HepG2 (cell line): Measurements from ENCODE around the gene ATP2A3. TPM values are rescaled to one million over a fixed set of nuclear protein-coding genes. Genes with fewer than 3 reads are reported as not detected.

Source experiments
- KDM5A ChIP-seq: fragments of 200-600 bp; sonication (generic); IDR thresholded peaks from 2 replicates; pipeline ENCODE4 v1.7.0; 2018; ENCODE audit warnings: antibody characterized with exemption, mild to moderate bottlenecking, low read length, borderline replicate concordance
- KLF6 ChIP-seq: IDR thresholded peaks from 2 replicates; pipeline ENCODE4 v1.8.0; 2016; ENCODE audit warnings: missing biosample characterization, missing genetic modification reagents
- KLF9 ChIP-seq: IDR thresholded peaks from 2 replicates; pipeline ENCODE4 v1.6.1; 2016; ENCODE audit warnings: low read depth
- MYC ChIP-seq: sonication (generic); formaldehyde crosslinking; IDR thresholded peaks from 2 replicates; pipeline ENCODE4 v1.9.0; 2021; ENCODE audit warnings: missing genetic modification reagents, borderline replicate concordance
- RAD21 ChIP-seq: fragments of 450-650 bp; formaldehyde crosslinking; IDR thresholded peaks from 2 replicates; pipeline ENCODE4 v1.5.0; 2020; ENCODE audit warnings: mild to moderate bottlenecking
- STAT6 ChIP-seq: sonication (generic); formaldehyde crosslinking; IDR thresholded peaks from 2 replicates; pipeline ENCODE4 v1.4.0; 2020; ENCODE audit warnings: missing genetic modification reagents, mild to moderate bottlenecking, borderline replicate concordance
- TFE3 ChIP-seq: IDR thresholded peaks from 2 replicates; pipeline ENCODE4 v1.6.1; 2016
- WIZ ChIP-seq: sonication (generic); formaldehyde crosslinking; IDR thresholded peaks from 2 replicates; pipeline ENCODE4 v1.5.1; 2020; ENCODE audit warnings: mild to moderate bottlenecking, missing genetic modification reagents
- ZNF235 ChIP-seq: sonication (generic); formaldehyde crosslinking; IDR thresholded peaks from 2 replicates; pipeline ENCODE4 v1.8.1; 2023; ENCODE audit warnings: mild to moderate bottlenecking, missing genetic modification reagents, borderline replicate concordance
- ZNF678 ChIP-seq: sonication (generic); formaldehyde crosslinking; IDR thresholded peaks from 2 replicates; pipeline ENCODE4 v1.4.0; 2020; ENCODE audit warnings: mild to moderate bottlenecking, missing genetic modification reagents
- ZNF772 ChIP-seq: sonication (generic); formaldehyde crosslinking; IDR thresholded peaks from 2 replicates; pipeline ENCODE4 v1.5.0; 2020; ENCODE audit warnings: mild to moderate bottlenecking, missing genetic modification reagents
- ZSCAN31 ChIP-seq: sonication (generic); formaldehyde crosslinking; IDR thresholded peaks from 2 replicates; pipeline ENCODE4 v1.5.0; 2020; ENCODE audit warnings: low read depth, mild to moderate bottlenecking, missing genetic modification reagents
- polyA plus RNA-seq, 8 experiments: library from polyadenylated mRNA; depleted of rRNA in 3 of 8; stranded (reverse) in 7 of 8; unstranded in 1 of 8; fragments of >200 nt; fragmentation: Illumina TruSeq in 4 of 8; extraction: Trizol in 4 of 8; gene quantifications; 2 replicates each; pipeline versions ENCODE4 v1.2.1 to v1.2.3, GENCODE V29; 2011 to 2016; ENCODE audit warnings: low read depth in 4 of 8, missing spikeins in 1 of 8, mixed read lengths in 1 of 8; ENCODE audit not compliant: insufficient read depth in 1 of 8
- total RNA-seq, 5 experiments: library from RNA; depleted of rRNA; stranded (reverse); fragments of >200 nt; fragmentation: Illumina TruSeq; extraction: Trizol; gene quantifications; 2 replicates each; pipeline ENCODE4 v1.2.3, GENCODE V29; 2016; ENCODE audit warnings: low read depth in 1 of 5
- TF ChIP-seq, protein P1 (sequence below): sonication (generic); formaldehyde crosslinking; IDR thresholded peaks from 2 replicates; pipeline ENCODE4 v1.4.0; 2020; ENCODE audit warnings: mild to moderate bottlenecking, missing genetic modification reagents
- TF ChIP-seq, protein P2 (sequence below): sonication (generic); formaldehyde crosslinking; IDR thresholded peaks from 2 replicates; pipeline ENCODE4 v1.5.0; 2020; ENCODE audit warnings: missing genetic modification reagents, mild to moderate bottlenecking, borderline replicate concordance
- TF ChIP-seq, protein P3 (sequence below): IDR thresholded peaks from 2 replicates; pipeline ENCODE4 v1.6.1; 2012; ENCODE audit warnings: inconsistent platforms
- TF ChIP-seq, protein P4 (sequence below), 2 experiments: fragments of 450-650 bp in 1 of 2; sonication (generic) in 1 of 2; formaldehyde crosslinking; IDR thresholded peaks; 2 replicates each; pipeline versions ENCODE4 v1.5.0 to v1.8.0; 2020 to 2022; ENCODE audit warnings: mild to moderate bottlenecking in 1 of 2, missing genetic modification reagents in 1 of 2
- TF ChIP-seq, protein P5 (sequence below): fragments of 450-650 bp; IDR thresholded peaks from 2 replicates; pipeline ENCODE4 v1.6.1; 2017

Gene ATP2A3
- total and polyA plus RNA-seq, 2 of the 13 experiments (the other 11 are each of a cell fraction or from before 2014, with no cell fraction given): 0.07 TPM; not detected in 1

DNA sequence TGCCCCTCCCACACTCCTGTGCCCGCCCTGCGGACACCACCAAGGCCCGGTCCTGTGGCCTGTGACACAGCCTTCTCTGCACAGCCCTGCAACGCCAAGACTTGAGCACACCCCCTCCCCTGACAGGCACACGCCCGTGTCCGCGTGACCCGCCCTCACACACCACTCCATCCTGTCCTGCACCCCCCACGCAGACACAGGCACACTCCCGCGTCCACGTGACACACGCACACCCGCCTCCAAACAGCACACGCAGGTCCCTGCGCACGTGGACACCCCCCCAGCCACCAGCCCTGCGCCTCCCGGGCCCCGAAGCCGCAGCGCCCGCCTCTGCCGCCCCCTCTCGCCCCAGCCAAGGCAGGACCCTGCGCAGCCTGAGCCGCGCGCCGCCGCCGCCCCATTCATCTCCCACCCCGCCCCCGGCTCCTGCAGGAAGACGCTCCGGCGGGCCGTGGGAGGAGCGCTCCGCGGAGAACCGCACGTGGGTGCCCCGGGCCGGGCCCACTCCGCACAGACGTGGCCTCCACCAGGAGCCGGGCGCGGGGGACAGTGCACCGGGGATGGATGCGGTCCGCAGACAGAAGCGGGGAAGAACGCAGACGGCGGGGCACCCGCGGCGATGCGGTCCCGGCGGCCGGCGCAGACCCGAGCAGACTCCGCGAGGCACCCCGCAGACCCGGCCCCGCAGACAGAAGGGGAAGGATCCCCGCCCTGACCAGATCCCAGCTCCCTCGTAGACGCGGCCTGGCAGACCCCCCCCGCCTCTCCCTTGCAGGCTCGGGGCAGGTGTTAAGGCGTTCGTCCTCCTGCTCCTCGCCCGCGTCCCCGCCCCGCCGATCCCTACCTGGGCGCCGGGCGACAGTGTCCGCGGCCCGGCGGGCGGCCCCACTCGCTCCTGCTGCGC, 71.9 kb downstream of the ATP2A3 start (continued):
- TF ChIP-seq, protein P1, sequence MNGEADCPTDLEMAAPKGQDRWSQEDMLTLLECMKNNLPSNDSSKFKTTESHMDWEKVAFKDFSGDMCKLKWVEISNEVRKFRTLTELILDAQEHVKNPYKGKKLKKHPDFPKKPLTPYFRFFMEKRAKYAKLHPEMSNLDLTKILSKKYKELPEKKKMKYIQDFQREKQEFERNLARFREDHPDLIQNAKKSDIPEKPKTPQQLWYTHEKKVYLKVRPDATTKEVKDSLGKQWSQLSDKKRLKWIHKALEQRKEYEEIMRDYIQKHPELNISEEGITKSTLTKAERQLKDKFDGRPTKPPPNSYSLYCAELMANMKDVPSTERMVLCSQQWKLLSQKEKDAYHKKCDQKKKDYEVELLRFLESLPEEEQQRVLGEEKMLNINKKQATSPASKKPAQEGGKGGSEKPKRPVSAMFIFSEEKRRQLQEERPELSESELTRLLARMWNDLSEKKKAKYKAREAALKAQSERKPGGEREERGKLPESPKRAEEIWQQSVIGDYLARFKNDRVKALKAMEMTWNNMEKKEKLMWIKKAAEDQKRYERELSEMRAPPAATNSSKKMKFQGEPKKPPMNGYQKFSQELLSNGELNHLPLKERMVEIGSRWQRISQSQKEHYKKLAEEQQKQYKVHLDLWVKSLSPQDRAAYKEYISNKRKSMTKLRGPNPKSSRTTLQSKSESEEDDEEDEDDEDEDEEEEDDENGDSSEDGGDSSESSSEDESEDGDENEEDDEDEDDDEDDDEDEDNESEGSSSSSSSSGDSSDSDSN (CRISPR knock-in tag): peak; percentile 46; the same call in 1 of the 2 replicates
- TF ChIP-seq, protein P2, sequence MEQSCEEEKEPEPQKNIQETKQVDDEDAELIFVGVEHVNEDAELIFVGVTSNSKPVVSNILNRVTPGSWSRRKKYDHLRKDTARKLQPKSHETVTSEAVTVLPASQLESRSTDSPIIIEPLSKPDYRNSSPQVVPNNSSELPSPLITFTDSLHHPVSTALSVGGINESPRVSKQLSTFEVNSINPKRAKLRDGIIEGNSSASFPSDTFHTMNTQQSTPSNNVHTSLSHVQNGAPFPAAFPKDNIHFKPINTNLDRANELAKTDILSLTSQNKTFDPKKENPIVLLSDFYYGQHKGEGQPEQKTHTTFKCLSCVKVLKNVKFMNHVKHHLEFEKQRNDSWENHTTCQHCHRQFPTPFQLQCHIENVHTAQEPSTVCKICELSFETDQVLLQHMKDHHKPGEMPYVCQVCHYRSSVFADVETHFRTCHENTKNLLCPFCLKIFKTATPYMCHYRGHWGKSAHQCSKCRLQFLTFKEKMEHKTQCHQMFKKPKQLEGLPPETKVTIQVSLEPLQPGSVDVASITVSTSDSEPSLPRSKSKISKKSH (CRISPR knock-in tag): peak; percentile 34; the same call in 1 of the 2 replicates
- TF ChIP-seq ZNF772 (peak; percentile 24; the same call in 1 of the 2 replicates), ZNF678 (no peak), RAD21 (0 out of 2 replicates have a peak, but pooled peaks have one; percentile 9), ZSCAN31 (no peak), KDM5A (no peak), KLF6 (CRISPR knock-in tag) (no peak), MYC (CRISPR knock-in tag) (peak; percentile 58), WIZ (CRISPR knock-in tag) (0 out of 2 replicates have a peak, but pooled peaks have one; percentile 36), TFE3 (no peak), KLF9 (CRISPR knock-in tag) (no peak), ZNF235 (0 out of 2 replicates have a peak, but pooled peaks have one; percentile 3), STAT6 (no peak)
- TF ChIP-seq, protein P3, sequence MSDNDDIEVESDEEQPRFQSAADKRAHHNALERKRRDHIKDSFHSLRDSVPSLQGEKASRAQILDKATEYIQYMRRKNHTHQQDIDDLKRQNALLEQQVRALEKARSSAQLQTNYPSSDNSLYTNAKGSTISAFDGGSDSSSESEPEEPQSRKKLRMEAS: peak; percentile 79
- TF ChIP-seq, protein P4, sequence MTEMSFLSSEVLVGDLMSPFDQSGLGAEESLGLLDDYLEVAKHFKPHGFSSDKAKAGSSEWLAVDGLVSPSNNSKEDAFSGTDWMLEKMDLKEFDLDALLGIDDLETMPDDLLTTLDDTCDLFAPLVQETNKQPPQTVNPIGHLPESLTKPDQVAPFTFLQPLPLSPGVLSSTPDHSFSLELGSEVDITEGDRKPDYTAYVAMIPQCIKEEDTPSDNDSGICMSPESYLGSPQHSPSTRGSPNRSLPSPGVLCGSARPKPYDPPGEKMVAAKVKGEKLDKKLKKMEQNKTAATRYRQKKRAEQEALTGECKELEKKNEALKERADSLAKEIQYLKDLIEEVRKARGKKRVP (CRISPR knock-in tag; IDR thresholded peaks at IDR 0.05): no peak
- TF ChIP-seq, protein P5, sequence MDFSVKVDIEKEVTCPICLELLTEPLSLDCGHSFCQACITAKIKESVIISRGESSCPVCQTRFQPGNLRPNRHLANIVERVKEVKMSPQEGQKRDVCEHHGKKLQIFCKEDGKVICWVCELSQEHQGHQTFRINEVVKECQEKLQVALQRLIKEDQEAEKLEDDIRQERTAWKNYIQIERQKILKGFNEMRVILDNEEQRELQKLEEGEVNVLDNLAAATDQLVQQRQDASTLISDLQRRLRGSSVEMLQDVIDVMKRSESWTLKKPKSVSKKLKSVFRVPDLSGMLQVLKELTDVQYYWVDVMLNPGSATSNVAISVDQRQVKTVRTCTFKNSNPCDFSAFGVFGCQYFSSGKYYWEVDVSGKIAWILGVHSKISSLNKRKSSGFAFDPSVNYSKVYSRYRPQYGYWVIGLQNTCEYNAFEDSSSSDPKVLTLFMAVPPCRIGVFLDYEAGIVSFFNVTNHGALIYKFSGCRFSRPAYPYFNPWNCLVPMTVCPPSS: no peak
